ENCODE results near the gene NCK2.

DNA sequence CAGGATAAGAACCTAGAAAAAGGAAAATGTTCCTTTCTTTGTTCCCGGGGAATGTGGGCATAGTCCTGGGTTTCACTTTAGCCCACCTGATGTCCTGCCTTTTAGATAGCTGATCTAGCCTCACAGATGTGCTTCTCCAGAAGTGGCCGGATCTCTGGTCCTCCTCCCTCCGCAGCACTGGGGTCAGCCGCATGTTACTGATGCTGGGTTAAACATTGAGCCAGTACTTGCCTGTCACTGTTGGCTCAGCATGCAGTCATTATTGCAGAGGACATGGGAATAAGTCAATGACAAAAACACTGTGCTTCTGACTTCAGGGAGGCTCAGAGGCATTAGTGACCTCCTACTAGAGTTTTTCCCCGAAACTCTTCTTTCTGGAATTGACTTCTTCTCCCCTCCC is 27.6 kb downstream of the NCK2 start:
- TF ChIP-seq POLR2AphosphoS5 (IDR thresholded peaks at IDR 0.05; ENCODE audit: low read depth, low read length) (no peak), EZH2phosphoT487 (IDR thresholded peaks at IDR 0.05; ENCODE audit: borderline replicate concordance) (no peak), CEBPB (IDR thresholded peaks at IDR 0.05; ENCODE audit: low read depth) (no peak), SP1 (IDR thresholded peaks at IDR 0.05; ENCODE audit: low read depth) (no peak), EGR1 (IDR thresholded peaks at IDR 0.05; ENCODE audit: low read depth) (no peak), ZNF274 (IDR thresholded peaks at IDR 0.05; ENCODE audit: low read depth, low read length) (no peak), JUND (IDR thresholded peaks at IDR 0.05) (no peak), POLR2A (IDR thresholded peaks at IDR 0.05; ENCODE audit: borderline replicate concordance, extremely low read depth, insufficient read depth, insufficient read length) (no peak)
- TF ChIP-seq, protein P1, sequence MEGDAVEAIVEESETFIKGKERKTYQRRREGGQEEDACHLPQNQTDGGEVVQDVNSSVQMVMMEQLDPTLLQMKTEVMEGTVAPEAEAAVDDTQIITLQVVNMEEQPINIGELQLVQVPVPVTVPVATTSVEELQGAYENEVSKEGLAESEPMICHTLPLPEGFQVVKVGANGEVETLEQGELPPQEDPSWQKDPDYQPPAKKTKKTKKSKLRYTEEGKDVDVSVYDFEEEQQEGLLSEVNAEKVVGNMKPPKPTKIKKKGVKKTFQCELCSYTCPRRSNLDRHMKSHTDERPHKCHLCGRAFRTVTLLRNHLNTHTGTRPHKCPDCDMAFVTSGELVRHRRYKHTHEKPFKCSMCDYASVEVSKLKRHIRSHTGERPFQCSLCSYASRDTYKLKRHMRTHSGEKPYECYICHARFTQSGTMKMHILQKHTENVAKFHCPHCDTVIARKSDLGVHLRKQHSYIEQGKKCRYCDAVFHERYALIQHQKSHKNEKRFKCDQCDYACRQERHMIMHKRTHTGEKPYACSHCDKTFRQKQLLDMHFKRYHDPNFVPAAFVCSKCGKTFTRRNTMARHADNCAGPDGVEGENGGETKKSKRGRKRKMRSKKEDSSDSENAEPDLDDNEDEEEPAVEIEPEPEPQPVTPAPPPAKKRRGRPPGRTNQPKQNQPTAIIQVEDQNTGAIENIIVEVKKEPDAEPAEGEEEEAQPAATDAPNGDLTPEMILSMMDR (IDR thresholded peaks at IDR 0.05 in 2 of 3, conservative IDR thresholded peaks at IDR 0.05 in 1 of 3; ENCODE audit: borderline replicate concordance in 1 of 3, insufficient read depth in 1 of 3, low read depth in 2 of 3, low read length in 2 of 3), result no peak
- TF ChIP-seq, protein P2, sequence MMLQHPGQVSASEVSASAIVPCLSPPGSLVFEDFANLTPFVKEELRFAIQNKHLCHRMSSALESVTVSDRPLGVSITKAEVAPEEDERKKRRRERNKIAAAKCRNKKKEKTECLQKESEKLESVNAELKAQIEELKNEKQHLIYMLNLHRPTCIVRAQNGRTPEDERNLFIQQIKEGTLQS (IDR thresholded peaks at IDR 0.05), result no peak
